Measurements from ENCODE around the gene AIMP2.

DNA sequence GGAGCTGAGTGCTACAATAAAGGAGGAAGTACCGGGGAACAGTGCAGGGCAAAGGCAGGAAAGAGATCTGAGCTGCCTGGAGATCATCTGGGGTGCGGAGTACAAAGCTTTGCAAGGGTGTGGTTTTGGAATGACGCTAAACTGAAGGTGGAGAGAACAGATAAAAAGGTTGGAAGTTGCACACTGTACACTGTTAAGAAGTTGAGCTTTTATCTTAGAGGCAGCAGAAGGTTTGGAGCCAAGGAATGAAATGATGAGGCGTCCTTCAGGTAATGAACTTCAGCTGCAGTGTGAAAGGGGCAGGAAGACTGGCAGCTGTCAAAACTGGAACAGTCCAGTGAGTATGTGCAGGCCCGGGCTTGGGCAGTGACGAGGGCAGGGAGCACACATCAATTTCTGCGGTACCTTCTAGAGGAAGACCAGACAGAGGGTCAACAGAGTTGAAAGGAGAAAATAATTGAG, 14.9 kb downstream of the AIMP2 start:
- TF ChIP-seq POLR2AphosphoS5 (IDR thresholded peaks at IDR 0.05), result no peak
- TF ChIP-seq POLR2A (IDR thresholded peaks at IDR 0.05; ENCODE audit: low read depth), result no peak
- TF ChIP-seq, protein P1, sequence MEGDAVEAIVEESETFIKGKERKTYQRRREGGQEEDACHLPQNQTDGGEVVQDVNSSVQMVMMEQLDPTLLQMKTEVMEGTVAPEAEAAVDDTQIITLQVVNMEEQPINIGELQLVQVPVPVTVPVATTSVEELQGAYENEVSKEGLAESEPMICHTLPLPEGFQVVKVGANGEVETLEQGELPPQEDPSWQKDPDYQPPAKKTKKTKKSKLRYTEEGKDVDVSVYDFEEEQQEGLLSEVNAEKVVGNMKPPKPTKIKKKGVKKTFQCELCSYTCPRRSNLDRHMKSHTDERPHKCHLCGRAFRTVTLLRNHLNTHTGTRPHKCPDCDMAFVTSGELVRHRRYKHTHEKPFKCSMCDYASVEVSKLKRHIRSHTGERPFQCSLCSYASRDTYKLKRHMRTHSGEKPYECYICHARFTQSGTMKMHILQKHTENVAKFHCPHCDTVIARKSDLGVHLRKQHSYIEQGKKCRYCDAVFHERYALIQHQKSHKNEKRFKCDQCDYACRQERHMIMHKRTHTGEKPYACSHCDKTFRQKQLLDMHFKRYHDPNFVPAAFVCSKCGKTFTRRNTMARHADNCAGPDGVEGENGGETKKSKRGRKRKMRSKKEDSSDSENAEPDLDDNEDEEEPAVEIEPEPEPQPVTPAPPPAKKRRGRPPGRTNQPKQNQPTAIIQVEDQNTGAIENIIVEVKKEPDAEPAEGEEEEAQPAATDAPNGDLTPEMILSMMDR (IDR thresholded peaks at IDR 0.05), result no peak
- TF ChIP-seq EP300 (IDR thresholded peaks at IDR 0.05), result no peak

All from esophagus muscularis mucosa (tissue), 4 donors.